Pancreas (tissue), 10 donors: ENCODE results near the gene RTN4RL1. TPM values are rescaled to one million over a fixed set of nuclear protein-coding genes. Genes with fewer than 3 reads are reported as not detected.
A peak's percentile ranks its signal among the peaks of the same experiment; 100 is the strongest.

ENCODE experiments used
- ATAC-seq, 4 donors: fragments of 200-7000 bp; cut with Tn5 transposase; one replicate each; pipeline versions ENCODE4 v1.8.0 to v1.9.1; 2020; ENCODE audit warnings: mild to moderate bottlenecking in 4 of 4, moderate library complexity in 4 of 4
- DNase-seq, 6 donors: peaks; one replicate each; pipeline ENCODE4 v3.0.0-alpha.2; 2020
- FAIRE-seq: peaks from 2 replicates; lab custom pipeline; 2012; peaks lifted over from hg19 to GRCh38; lab: Jason Lieb, UNC
- H3K27ac ChIP-seq, 4 donors: fragments of 200-600 bp; sonication (generic); 1 replicate in 3 of 4; 2 replicates in 1 of 4; pipeline versions ENCODE4 v1.5.0 to v1.8.0; 2020
- H3K27me3 ChIP-seq, 4 donors: fragments of 200-600 bp; one replicate each; pipeline ENCODE4 v1.8.0; 2021
- H3K36me3 ChIP-seq, 3 donors: fragments of 200-600 bp; sonication (generic) in 1 of 3; one replicate each; pipeline versions ENCODE4 v1.5.0 to v1.8.0; 2020 to 2021
- H3K4me1 ChIP-seq, 3 donors: fragments of 200-600 bp; one replicate each; pipeline ENCODE4 v1.8.0; 2021
- H3K4me3 ChIP-seq, 4 donors: fragments of 200-600 bp; sonication (generic) in 2 of 4; one replicate each; pipeline versions ENCODE4 v1.5.0 to v1.8.0; 2020 to 2021
- H3K9me3 ChIP-seq, 4 donors: fragments of 200-600 bp; one replicate each; pipeline ENCODE4 v1.8.0; 2021
- WGBS, 2 donors: extraction: QIAGEN DNeasy Blood & Tissue Kit; methylation state at CpG; one replicate each; pipeline ENCODE4 v1.1.7; 2013; 5-methylcytosine and 5-hydroxymethylcytosine counted together
- intact Hi-C, 3 donors: fragments of 100-400 bp; cut with DNase I; formaldehyde crosslinking; loops; one replicate each; pipeline versions ENCODE4 v1.11.1 to v1.14.2; 2022
- polyA plus RNA-seq, 2 donors: library from polyadenylated mRNA; stranded (reverse); fragments of 200-250 nt; gene quantifications; one replicate each; pipeline ENCODE4 v1.2.3, GENCODE V29; 2013
- total RNA-seq, 6 donors: library from RNA; stranded (reverse); fragmentation: NEBNext Ultra II Directional in 4 of 6; extraction: Animal tissue kit (Norgen Biotek cat#: 25700) in 4 of 6; gene quantifications; one replicate each; pipeline versions ENCODE4 v1.2.1 to v1.2.4, GENCODE V29; 2021 to 2023
- TF ChIP-seq, protein P1 (sequence below), 4 donors: fragments of 200-600 bp; sonication (generic) in 3 of 4; IDR thresholded peaks; one replicate each; pipeline versions ENCODE4 v1.5.0 to v1.8.0; 2021; ENCODE audit warnings: antibody characterized with exemption in 4 of 4
- donor health status: healthy with polysubstance abuse.
- donor health status: DM: no; HTN: no; CAD: no; lungs with moderate emphysema.
- donor health status: DM: no; HTN: no; CAD: no.
- donor health status: control.
- donor health status: control.
- donor health status: Bipolar disorder and iron deficiency.
- donor health status: DM: yes; HTN: yes; CAD: no.
- donor health status: DM: no; HTN: no; CAD: no.
- donor health status: DM: no; HTN: no; CAD: no.
- donor health status: DM: yes; HTN: yes; CAD: no.

Gene RTN4RL1
- total and polyA plus RNA-seq, 8 donors = 0.93 to 3.6 (median 2.1) TPM

DNA sequence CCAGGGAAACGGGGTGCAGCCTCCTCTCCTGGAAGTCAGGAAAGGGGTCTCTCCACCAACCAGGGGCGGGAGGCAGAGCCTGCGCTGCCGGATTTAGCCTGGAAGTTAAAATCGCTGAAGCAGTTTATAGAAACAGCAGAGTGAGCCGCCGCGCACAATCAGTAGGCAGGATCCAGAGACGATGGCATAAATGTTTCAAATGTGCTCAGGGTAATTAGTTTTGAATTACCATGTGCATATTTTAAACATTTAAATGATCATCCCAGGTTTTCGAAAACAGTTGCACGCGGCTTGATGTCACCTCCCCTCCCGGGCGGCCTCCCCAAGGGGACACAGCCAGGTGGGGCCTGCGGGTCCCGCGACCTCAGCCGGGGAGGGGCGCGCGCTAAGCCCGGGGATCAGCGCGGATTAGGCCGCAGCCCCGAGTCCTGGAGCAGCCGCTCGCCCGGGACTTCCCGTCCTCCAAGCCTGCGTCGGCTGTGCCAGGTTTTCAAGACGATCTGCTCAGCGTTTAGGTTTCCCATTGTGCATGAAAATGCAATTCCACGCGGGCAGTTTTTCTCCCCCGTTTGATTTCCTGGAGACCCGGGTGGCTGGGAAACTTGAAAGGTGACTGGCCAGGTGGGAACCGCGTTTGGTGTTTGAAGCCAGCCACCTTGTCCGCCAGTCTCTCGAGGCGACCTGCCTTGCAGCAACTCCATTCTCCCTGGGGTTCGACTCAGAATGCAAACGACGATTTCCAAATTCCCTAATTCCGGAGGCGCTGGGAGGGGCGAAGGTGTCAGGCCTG, 117.0 kb downstream of the RTN4RL1 start:
- Histone ChIP-seq H3K27ac (no peak overlapping the region), H3K4me3 (peak overlapping the region in 1 of 4 donors; percentile 28), H3K36me3 (no peaks in the 10 kb centered on the region), H3K27me3 (peaks cover 0 to 17% (median 2%) of the 10 kb centered on the region in 4 donors), H3K9me3 (no peaks in the 10 kb centered on the region), H3K4me1 (peaks cover 0 to 6% (median 0%) of the 10 kb centered on the region in 3 donors)
- FAIRE-seq (no peak), DNase-seq (peak in 1 of 6 donors; percentile 44), ATAC-seq (peak; percentile 6 to 55 (median 37))
- intact Hi-C loops = loop anchor here in 1 of 3 donors (5.0 kb wide), 2 partner anchors 119 to 134 kb away; partner anchors contain the start of genes OVCA2 and RTN4RL1
- TF ChIP-seq, protein P1, sequence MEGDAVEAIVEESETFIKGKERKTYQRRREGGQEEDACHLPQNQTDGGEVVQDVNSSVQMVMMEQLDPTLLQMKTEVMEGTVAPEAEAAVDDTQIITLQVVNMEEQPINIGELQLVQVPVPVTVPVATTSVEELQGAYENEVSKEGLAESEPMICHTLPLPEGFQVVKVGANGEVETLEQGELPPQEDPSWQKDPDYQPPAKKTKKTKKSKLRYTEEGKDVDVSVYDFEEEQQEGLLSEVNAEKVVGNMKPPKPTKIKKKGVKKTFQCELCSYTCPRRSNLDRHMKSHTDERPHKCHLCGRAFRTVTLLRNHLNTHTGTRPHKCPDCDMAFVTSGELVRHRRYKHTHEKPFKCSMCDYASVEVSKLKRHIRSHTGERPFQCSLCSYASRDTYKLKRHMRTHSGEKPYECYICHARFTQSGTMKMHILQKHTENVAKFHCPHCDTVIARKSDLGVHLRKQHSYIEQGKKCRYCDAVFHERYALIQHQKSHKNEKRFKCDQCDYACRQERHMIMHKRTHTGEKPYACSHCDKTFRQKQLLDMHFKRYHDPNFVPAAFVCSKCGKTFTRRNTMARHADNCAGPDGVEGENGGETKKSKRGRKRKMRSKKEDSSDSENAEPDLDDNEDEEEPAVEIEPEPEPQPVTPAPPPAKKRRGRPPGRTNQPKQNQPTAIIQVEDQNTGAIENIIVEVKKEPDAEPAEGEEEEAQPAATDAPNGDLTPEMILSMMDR (IDR thresholded peaks at IDR 0.05) = no peak
- WGBS, 2 donors = 13 to 14% methylated on average over 49 of the region's 49 CpGs

DNA sequence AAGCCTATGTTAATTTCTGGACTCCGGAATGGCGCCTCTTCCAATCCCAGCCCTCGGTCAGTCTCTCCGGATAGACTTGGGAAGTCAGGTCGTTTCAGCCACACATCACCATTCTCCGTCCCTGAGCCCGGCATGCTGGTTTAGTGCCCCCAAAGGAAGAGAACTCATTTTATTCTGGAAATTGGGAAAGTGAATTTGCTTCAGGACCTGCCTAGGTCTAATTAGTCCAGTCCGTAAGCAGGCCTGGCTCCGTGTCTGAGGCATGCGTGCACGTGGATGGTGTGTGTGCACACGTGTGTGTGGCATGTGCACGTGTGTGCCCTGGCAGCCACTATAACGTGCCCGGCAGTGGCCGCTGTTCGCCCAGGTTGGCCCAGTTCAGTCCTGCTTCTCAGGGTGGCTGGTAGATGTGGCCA, 117.9 kb downstream of the RTN4RL1 start:
- Histone ChIP-seq H3K4me1 (peaks cover 0 to 6% (median 0%) of the 10 kb centered on the region in 3 donors), H3K27me3 (peaks cover 0 to 17% (median 2%) of the 10 kb centered on the region in 4 donors), H3K4me3 (no peak overlapping the region), H3K36me3 (no peaks in the 10 kb centered on the region), H3K27ac (no peak overlapping the region), H3K9me3 (no peaks in the 10 kb centered on the region)
- TF ChIP-seq, protein P1 (IDR thresholded peaks at IDR 0.05) = no peak
- DNase-seq (peak in 2 of 6 donors; percentile 18 to 55), FAIRE-seq (no peak), ATAC-seq (peak in 1 of 4 donors; percentile 30)
- intact Hi-C loops = loop anchor here in 1 of 3 donors (5.0 kb wide), 2 partner anchors 120 to 135 kb away; partner anchors contain the start of genes OVCA2 and RTN4RL1
- WGBS, 2 donors = 55 to 63% methylated on average over 17 of the region's 17 CpGs

DNA sequence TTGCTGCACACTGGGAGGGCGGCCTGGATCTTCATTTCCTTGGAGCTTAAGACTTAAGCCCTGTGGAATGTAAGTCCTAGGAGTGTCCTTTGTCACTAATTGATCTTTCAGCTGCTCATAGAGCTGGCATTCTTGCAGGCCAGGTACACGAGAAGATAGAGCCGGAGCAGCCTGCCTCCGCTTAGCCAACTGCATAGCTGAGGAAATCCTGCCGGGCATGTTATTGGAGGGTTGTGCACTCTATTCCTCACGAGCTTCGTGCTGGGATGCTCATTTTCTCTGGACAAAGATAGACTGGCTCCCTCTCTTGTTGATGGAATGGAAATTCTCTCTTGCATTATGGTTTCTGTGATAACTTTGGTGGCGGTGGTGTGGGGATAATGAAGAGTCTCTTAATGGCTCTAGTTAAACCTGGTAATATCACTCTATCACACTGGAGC, 118.5 kb downstream of the RTN4RL1 start:
- TF ChIP-seq, protein P1 (IDR thresholded peaks at IDR 0.05) = no peak
- FAIRE-seq = no peak
- no peak for ATAC-seq
- Histone ChIP-seq H3K36me3 (no peaks in the 10 kb centered on the region), H3K9me3 (no peaks in the 10 kb centered on the region), H3K27ac (no peak overlapping the region), H3K4me1 (peaks cover 0 to 6% (median 0%) of the 10 kb centered on the region in 3 donors), H3K27me3 (peaks cover 0 to 17% (median 2%) of the 10 kb centered on the region in 4 donors), H3K4me3 (no peak overlapping the region)
- WGBS, 2 donors = 50 to 55% methylated on average over 8 of the region's 8 CpGs
- intact Hi-C loops = loop anchor here in 1 of 3 donors (5.0 kb wide), 2 partner anchors 121 to 136 kb away; partner anchors contain the start of genes OVCA2 and RTN4RL1
- DNase-seq = peak in 1 of 6 donors; percentile 2

DNA sequence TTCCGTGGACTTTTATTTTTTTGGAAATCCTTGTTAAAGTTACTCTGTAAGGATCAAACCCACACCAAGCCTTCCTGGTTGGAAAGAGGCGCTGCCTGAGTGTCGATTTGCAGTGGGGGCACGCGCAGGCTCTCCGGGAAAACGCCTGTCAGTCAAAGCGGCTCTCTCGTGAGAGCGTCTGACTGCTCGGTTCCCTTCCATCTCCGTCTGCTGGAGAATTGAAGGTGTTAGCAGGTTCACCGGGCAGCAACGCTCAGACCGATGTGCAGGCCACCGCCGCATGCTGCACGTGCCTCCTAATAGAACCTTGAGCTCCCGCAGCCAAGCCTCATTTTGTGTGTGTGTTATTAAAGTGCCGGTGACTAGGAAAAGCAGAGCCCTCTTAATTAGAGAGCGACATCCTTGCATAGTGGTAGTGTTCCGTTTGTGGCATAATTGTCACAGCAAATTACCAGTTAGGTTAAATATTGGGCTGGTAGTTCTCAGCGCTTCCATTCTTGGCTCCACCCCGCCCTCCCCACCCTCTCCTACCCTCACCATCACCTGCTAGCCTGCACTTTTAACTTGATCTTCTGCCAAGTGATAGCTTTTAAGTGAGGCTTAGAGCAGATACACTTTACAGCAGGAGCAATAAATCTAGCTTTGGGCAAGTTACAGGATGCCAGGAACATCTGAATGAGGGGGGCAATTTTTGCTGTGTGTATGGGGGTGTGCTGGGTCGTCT, 119.8 kb downstream of the RTN4RL1 start:
- FAIRE-seq = no peak
- peak in 2 of 4 donors; percentile 6 to 15 for ATAC-seq
- H3K4me3 ChIP-seq = no peak overlapping the region
- H3K27me3 ChIP-seq = peaks cover 0 to 17% (median 2%) of the 10 kb centered on the region in 4 donors
- H3K36me3 ChIP-seq = no peaks in the 10 kb centered on the region
- peaks cover 0 to 6% (median 0%) of the 10 kb centered on the region in 3 donors for H3K4me1 ChIP-seq
- no peak overlapping the region for H3K27ac ChIP-seq
- DNase-seq = peak in 1 of 6 donors; percentile 9
- intact Hi-C loops = loop anchor here in 1 of 3 donors (5.0 kb wide), 2 partner anchors 122 to 137 kb away; partner anchors contain the start of genes OVCA2 and RTN4RL1
- TF ChIP-seq, protein P1 (IDR thresholded peaks at IDR 0.05) = no peak
- 16 to 21% methylated on average over 25 of the region's 25 CpGs for WGBS, 2 donors
- no peaks in the 10 kb centered on the region for H3K9me3 ChIP-seq
